ENCODE results near the gene OLFML1.

OLFML1 gene

DNA sequence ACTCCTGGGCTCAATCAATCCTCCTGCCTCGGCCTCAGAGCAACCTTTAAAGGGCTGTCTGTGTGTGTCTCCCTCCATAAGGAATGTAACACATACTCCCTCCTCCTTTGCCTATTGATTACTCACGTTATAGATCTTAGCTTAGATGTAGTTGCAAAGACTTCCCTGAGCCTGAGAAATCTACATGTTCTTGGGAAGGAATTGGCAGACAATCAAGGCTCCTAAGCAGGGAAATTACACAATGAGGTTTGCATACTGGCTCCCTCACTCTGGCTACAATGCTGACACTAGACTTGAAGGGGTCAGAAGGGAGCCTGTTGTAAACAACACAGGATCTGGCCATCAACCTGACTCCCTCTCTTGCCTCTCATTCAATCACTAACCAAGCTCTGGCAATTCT is 5.2 kb upstream of the OLFML1 start:
- DNase-seq (ENCODE audit: low spot score) = no peak

DNA sequence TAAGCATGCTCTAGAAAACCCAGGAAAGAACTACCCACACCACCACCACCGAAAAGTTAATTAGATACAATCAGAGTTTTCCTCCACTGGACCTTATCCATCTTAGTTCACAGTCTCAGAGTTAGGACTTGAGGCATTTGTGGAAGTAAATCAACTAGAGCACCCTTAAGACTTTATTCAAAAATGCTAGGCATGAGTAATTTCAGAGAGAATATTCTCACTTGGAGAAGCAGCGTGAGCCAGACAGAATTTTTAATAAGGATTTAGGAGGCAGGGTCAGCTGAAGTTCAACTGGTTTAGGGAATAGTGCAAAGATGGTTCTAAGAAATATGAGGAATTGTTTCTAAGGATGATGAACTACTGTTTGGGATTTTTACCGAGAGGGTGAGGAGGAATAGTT is 1.2 kb upstream of the OLFML1 start:
- no peak for DNase-seq (ENCODE audit: low spot score)

DNA sequence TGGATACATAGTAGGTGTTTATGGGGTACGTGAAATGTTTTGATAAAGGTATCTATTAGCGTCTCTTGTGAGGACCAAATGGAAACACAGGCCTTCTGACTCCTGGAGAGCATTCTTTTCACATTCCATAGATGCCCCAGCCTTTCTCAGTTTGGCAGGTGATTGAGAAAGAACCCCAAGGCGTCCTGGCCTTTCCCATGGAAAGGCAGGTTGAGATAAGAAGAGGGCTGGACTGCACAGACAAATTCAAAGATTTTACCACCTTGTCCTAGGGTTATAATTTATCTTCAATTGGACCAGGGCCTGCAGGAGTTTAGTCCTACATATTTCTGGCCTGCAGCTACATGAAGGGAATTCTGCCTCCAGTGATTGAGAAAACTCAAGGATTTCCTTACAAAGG is 661 bp upstream of the OLFML1 start:
- DNase-seq (ENCODE audit: low spot score) = no peak

DNA sequence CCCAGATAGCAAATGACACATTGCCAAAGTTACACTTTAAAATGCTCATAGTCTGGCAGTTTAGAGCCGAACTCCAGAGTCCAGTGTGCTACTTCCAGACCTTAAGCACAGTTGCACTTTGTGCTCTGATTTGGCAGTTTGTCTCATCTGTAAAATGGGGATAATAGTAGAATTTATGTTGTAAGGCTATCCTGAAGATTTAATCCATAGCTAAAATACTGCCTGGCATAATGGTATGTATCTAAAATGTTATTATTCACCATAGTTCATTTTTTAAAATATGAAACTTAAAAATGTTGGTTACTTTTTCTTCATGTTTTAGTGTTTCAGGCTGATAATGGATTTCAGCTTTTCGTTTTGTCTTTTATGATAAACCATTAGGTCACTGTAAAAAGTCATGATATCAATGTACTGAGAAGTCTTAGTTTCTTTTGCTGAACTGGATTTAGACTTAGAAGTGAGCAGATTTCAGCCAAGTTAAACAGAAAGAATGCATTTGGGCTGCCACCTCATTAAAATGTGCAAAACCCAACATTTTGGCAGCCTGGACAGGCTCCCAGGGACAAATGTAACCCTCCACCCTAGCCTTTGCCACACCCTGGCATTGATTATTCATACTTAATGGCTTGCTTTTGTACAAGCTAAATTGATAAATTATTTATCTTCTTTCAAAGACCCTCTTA is 933 bp downstream of the OLFML1 start:
- DNase-seq (ENCODE audit: low spot score) = no peak

DNA sequence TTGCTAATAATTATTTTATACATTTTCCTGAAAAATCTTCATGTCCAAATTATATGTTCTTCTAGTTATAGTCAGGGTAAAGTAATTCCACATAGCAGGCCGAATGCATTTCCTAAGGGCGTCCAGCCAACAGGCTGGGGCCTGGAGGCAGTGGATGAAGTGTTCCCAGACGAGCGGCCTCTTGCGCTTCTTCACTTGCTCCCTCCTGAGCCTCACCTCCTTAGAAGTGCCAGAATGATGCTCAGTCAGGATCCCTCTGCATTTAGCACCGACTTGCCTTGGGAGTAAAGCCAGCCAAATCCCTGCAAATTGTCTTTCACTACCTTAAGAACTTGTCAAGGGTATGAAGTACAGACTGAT is 1.5 kb downstream of the OLFML1 start:
- no peak for DNase-seq (ENCODE audit: low spot score)

DNA sequence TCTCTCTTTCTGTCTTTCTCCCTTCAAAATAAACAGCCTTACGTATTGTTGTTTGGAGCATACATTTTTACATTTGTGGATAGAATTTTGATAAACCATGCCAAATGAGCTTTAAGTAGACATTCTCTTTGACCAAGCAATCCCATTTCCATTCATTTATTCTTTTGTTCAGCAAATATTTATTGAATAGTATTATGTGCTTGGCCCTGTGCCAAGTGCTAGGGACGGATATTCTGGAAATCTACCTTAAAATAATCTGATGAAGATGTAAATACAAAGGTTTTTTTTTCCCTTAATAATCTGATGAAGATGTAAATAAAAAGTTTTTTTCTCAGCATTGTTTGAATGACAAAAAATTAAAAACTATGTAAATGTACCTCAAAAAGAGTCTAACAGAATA is 2.1 kb downstream of the OLFML1 start:
- DNase-seq (ENCODE audit: low spot score) = no peak

DNA sequence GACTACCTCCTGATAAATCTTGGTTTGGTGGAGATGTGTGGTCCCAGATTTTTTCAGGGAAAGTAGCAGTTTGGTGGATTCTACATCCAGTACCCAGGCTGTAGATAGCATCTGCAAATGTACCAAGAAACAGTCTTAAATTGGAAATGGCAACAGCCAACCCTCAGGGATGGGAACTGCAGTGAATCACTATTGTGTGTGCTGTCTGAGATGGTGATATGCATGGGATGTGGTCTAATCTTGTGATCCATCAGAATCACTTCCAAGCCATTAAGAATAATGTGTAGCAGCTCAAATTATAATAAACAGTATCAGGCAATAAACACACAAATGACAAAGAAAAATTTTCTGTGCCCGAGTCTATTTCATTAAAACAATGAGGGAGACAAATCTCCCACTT is 3.4 kb downstream of the OLFML1 start:
- DNase-seq (ENCODE audit: low spot score) = no peak

DNA sequence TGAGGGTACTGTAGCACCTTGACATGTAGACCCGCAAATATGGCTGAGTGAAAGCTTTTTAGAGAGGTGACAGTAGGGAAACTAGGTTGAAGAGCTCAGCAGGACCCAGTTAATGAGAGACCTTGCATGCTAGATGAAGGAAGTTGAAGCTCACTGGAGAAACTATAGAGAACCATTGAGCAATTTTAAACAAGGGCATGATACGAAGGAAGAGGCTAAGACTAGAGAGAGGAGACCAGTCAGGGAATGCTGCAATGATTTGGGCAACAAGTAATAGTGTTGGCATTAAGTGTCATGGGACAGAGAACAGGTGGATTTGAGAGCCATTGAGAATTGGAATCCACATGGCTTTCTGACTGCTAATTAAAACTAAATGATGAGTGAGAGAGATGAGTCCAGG is 4.1 kb downstream of the OLFML1 start:
- no peak for DNase-seq (ENCODE audit: low spot score)

DNA sequence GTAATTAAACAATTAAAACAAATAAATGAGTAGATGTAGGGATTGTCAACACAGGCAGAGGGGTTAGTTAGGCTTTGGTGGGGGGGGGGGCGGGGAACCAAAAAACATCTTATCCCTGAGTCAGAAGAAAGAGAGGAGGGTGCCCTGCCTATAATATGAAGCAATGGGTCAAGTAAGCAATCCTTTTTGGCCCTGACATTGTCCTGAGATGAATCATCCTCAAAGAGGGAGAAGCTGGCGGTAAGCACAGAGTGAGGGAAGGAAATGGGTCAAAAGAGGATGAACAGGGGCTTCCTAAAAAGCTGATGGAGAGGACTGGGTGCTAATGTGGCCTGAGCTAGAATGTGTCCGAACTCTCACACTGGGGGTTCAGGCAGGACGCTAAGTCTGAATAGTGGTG is 4.7 kb downstream of the OLFML1 start:
- DNase-seq (ENCODE audit: low spot score) = peak; percentile 19

DNA sequence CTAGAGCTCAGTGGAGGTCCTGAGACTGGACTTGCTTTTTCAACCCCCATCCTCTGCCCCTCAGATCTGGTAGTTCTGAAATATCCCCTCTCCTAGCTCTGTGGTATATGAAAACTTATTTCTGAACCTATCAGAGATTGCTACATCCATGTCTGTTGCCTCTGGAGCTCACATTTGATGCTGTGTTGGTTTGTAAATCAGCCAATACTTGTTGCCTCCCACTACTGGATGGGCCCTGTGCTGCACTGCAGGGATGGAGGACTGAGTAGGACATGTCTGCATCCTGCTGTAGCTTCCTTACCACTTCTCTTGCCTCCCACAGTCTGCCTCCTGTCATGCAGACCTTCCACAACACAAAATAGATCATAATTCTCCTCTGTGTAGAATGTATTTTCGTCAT is 5.2 kb downstream of the OLFML1 start:
- no peak for DNase-seq (ENCODE audit: low spot score)

DNA sequence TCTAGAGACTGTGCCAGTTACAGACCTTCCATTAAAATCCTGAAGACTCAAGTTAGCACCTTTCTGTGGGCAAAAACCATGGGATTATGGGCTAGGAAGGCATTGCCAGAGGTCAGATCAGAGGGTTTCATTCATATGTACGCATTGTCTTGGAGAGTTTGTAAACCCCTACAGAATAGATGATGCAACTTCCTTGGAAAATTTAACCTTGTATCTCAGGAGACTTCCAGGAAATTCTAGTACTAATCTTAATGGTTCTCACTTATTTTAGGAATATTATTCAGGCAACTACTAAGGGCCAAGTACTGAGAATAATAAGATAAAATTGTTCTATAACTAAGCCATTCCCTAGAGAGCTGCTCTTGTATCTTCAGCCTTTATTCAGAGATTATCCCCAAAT is 6.9 kb downstream of the OLFML1 start:
- DNase-seq (ENCODE audit: low spot score) = no peak

DNA sequence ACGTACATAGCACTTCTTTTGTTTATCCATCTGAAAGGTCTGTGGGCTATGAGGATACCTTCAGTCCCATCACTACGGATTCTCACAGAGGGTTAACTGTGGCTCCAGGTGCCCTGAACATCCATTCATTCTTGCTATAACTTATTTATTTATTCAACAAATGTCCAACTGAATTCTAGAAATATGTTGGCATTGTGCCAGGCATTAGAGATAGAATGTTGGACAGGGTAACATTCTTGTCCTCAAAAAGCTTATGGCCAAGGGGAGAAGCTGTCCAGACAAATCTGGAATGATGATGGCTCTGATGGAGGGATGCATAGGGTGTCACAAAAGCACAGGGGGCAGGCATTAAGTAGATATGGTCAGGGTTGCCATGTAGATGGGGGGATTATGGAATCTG is 8.4 kb downstream of the OLFML1 start:
- no peak for DNase-seq (ENCODE audit: low spot score)

DNA sequence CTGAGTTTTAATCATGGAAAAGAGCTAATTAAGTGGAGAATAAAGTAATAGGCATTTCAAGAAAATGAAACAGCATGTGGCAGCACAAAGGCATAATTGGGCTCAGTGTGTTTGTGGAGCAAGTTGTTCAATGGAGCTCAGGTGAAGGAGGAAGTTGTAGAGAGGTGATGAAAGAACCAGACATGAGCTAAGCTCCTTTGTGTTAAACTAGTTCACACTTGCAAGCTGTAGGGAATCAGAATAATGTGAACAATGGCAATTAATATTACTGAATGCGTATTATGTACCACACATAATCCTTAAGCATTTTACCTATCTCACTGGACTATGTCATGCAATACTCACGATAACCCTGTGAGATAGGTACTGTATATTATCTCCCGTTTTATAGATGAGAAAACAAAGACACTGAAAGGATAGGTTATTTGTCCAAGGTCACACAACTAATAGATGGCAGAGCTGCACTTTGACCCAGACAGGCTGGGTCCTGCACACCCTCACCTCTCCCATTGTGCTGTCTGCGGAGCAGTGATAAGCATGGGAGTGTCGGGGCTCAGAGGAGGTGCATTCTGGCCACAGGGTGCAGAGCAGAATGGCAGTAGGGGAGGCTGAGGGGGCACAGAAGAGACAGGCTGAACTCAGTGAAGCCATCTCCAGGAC is 8.9 kb downstream of the OLFML1 start:
- no peak for DNase-seq (ENCODE audit: low spot score)

DNA sequence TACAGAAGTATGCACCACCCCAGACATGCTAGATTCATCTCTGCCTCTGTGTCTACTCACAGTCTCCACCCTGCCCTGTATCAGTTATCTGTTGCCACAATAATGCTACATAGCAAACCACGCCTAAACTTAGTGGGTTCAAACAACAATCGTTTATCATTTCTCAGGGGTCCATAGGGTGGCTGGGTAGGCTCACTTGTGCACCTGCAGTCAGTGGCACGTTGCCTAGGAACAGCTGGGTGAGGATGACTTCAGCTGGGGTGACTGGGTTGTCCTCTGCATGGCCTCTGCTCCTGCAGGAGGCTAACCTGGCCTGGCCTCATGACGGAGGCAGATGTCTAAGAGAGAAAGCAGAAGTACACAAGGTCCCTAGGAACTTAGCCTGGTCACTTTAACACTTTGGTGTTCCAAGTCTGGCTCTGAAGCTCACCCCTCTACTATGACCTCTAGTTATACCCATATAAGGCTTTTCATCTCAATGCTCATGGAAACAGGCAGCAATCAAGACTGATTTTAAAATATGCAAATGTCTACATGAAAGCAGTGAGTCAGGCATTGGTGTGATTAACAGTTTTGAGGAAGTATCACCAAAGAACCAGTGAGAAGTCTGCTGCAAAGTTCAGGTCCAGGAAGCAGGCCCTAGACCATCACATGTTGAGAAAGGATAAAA is 10.7 kb downstream of the OLFML1 start:
- no peak for DNase-seq (ENCODE audit: low spot score)

DNA sequence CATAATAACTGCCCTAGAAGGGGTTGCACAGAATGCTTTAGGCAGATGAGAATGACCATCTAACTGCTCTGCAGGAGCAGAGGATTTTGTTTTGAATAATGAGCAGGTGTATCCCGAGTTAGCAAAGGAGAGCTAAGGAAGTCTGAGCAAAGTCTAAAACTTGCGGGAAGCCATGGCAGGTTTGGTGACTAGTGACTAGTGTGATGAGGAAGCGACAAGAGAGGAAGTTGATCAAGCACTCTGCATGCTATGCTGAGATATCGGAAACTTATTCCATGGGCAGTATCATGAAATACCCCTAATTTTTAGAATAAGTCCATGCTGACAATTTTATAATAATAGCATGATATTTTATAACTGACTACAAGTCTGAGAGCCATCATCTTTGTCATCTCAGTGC is 12.9 kb downstream of the OLFML1 start:
- DNase-seq (ENCODE audit: low spot score) = no peak

DNA sequence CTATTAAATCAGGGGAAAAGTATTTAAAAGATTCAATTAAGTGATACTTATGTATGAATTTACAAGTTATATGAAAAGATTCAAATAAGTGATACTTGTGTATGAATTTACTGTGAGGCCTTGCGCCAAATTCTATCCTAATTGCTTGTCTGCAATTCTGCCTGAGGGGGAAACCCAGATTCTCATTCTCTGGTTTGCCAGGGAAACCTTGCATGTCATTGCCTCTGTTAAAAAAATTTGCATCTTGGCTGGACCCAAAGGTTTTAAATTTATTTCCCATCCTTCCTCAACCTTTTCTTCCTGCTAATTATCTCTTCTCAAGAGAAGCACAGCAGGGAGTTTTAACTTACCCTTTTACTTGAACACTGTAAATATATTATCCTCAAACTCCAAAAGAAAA is 13.8 kb downstream of the OLFML1 start:
- DNase-seq (ENCODE audit: low spot score) = no peak

DNA sequence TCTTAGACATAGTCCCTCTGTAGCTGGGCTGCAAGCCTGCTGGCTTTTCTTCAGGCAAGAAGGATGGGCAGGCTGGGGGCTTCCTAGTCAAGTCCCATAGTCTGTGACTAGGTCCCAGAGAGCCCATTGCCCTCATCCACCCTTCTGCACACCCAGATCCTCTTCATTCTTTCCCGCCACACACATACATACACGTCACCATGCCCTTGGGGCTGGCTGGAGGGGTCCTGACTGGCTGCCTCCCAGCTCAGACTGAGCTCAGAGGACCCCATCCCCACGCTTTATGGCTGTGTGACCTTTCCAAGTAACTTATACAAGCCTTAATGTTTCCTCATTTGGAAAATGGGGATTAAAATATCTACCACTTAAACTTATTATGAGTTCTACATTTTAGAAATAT is 14.9 kb downstream of the OLFML1 start:
- DNase-seq (ENCODE audit: low spot score) = no peak

DNA sequence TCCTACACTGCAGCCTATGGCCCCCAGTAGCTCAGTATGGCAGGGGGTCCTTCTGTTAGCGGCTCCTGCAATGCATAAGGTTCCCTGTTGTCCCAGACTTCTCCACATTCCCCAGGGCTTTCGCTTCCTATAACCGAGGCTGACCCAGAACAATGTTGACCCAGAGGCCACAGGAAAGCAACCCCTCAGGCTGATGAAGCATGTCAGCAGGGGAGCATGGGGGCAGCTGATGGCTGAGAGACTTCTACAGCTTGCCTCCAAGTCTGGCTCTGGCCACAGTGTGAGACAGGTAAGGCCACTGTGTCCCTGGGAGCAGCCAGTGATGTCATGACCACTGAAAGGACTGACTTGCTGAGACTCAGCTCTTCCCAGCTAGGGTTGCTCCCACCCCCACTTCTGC is 15.9 kb downstream of the OLFML1 start:
- DNase-seq (ENCODE audit: low spot score) = no peak

DNA sequence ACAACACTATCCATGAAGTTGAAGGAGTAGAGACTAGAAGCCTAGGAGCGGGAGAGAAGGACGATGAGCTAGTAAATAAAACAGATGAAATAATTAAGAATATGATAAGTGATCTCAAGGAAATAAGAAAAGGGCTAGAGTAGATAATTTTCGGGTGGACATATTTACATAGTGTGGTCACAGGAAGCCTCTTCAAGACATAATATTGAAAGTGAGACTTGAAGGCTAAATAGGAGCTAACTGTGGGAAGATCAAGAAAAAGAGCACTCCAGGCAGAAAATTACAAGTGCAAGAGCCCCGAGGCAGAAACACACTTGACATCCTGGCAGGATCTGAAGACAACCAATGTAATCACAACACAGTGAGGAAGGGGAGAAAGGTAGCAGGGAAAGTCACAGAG is 16.6 kb downstream of the OLFML1 start:
- no peak for DNase-seq (ENCODE audit: low spot score)

DNA sequence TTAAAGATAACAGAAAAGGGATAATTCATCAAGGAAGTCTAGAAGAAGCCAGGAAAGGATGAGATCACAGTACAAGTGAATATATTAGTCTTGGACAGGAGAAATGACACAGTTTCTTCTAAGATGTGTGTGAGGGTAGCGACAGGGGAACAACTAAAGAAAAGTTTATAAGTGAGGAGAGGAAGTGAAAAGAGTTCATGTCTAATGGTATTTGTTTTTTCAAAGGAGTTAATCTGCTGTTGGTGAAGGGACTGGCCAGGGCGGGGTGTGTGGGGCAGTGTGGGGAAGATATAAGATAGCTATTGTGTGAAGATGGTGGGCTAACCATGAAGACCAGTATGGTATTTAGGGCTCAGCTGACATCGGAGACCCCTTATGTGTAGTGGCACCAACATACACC is 20.9 kb downstream of the OLFML1 start:
- DNase-seq (ENCODE audit: low spot score) = no peak

DNA sequence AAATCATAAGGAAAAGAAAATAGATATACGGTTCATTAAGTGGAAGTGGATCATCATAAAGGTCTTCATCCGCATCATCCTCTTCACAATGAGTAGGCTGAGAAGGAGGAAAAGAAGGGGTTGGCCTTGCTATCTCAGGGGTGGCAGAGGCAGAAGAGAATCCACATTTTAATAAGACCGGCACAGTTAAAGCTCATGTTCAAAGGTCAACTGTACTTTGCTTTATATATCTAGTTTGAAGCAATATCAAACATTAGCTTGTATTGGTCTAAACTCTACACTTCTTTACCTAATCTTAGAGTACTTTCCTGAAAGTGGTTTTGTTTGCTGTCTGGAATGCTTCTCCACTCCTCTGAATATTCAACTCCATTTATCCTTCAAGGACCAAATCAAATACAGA is 22.8 kb downstream of the OLFML1 start:
- DNase-seq (ENCODE audit: low spot score) = no peak

DNA sequence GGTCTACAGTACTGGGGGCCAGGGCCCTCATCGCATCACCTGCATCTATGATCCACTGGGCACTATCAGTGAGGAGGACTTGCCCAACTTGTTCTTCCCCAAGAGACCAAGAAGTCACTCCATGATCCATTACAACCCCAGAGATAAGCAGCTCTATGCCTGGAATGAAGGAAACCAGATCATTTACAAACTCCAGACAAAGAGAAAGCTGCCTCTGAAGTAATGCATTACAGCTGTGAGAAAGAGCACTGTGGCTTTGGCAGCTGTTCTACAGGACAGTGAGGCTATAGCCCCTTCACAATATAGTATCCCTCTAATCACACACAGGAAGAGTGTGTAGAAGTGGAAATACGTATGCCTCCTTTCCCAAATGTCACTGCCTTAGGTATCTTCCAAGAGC is 24.7 kb downstream of the OLFML1 start:
- DNase-seq (ENCODE audit: low spot score) = no peak

DNA sequence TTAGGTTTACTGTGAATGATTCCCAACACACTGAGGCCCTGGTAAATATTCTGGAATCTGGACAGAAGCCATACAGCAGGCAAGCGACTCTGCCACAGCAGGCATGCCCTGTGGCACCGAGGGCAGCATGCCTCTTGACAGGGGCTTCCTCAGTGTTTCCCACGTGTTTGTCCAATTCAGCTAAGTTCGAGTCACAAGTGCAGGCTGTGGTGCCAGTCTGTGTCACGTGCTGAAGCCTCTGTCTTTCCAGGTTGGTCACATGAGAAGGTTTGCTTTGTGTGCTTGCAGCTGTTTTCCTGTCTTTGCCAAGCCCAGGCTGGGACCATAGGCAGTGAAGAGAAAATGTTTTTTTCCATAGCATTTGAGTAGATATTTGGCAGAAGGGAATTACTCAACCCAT is 26.1 kb downstream of the OLFML1 start:
- no peak for DNase-seq (ENCODE audit: low spot score)
